ENCODE data around the gene ATXN7.

GRCh38 chr3:64030741-64031140 lies 167.1 kb downstream of the ATXN7 start:
- TF ChIP-seq CTCF (conservative IDR thresholded peaks at IDR 0.05 in 1 of 2, IDR thresholded peaks at IDR 0.05 in 1 of 2; ENCODE audit: extremely low read depth in 1 of 2, insufficient read depth in 1 of 2, low read depth in 1 of 2, low read length in 2 of 2) (peak; percentile 64 to 94), EZH2 (IDR thresholded peaks at IDR 0.05; ENCODE audit: borderline replicate concordance, low read length) (no peak)

All from mammary epithelial cell (primary cell).